Psoas muscle (tissue), 8 donors: ENCODE data around the gene MTMR3. TPM values are rescaled to one million over a fixed set of nuclear protein-coding genes. Genes with fewer than 3 reads are reported as not detected.
A peak's percentile ranks its signal among the peaks of the same experiment; 100 is the strongest.
"Not testable (repeated sequence)": the region's sequence is repeated elsewhere in the genome, so short reads cannot be mapped to it uniquely, and the experiment has no call there.

Experiments
- ATAC-seq, 4 donors: fragments of 200-7000 bp; cut with Tn5 transposase; one replicate each; pipeline ENCODE4 v1.9.1; 2020; ENCODE audit warnings: moderate library complexity in 3 of 4, mild to moderate bottlenecking in 2 of 4
- DNase-seq, 2 donors: peaks; one replicate each; pipeline ENCODE4 v3.0.0-alpha.2; 2020
- H3K27ac ChIP-seq: fragments of 200-600 bp; one replicate; pipeline ENCODE4 v1.8.0; 2022
- H3K27me3 ChIP-seq, 3 donors: fragments of 200-600 bp in 1 of 3; one replicate each; pipeline versions ENCODE4 v1.6.1 to v1.8.0; 2013 to 2022; ENCODE audit warnings: low read length in 2 of 3, mild to moderate bottlenecking in 2 of 3, moderate library complexity in 1 of 3; ENCODE audit not compliant: insufficient read depth in 3 of 3
- H3K36me3 ChIP-seq, 2 donors: fragments of 200-600 bp in 1 of 2; one replicate each; pipeline versions ENCODE4 v1.6.1 to v1.8.0; 2013 to 2022; ENCODE audit warnings: low read depth in 1 of 2, mild to moderate bottlenecking in 1 of 2, moderate library complexity in 1 of 2; ENCODE audit not compliant: insufficient read depth in 1 of 2
- H3K4me1 ChIP-seq: fragments of 200-600 bp; one replicate; pipeline ENCODE4 v1.8.0; 2022
- H3K4me3 ChIP-seq: fragments of 200-600 bp; one replicate; pipeline ENCODE4 v1.8.0; 2022; ENCODE audit warnings: mild to moderate bottlenecking
- H3K9me3 ChIP-seq: fragments of 200-600 bp; one replicate; pipeline ENCODE4 v1.8.0; 2022
- CTCF ChIP-seq: fragments of 200-600 bp; IDR thresholded peaks from one replicate; pipeline ENCODE4 v1.8.0; 2022; ENCODE audit warnings: antibody characterized with exemption
- WGBS, 3 donors: extraction: QIAGEN DNeasy Blood & Tissue Kit; methylation state at CpG; one replicate each; pipeline versions ENCODE4 v1.1.6 to v1.1.7; 2013; 5-methylcytosine and 5-hydroxymethylcytosine counted together
- intact Hi-C, 2 donors: fragments of 100-400 bp; cut with DNase I; formaldehyde crosslinking; loops; one replicate each; pipeline versions ENCODE4 v1.11.0 to v1.14.2; 2022
- long read RNA-seq, 2 donors: library from polyadenylated mRNA; unstranded; transcript quantifications; one replicate each; pipeline ENCODE4 v2.0.0, GENCODE V29; 2021
- polyA plus RNA-seq, 3 donors: library from polyadenylated mRNA; stranded (reverse); fragments of 200-250 nt; gene quantifications; one replicate each; pipeline ENCODE4 v1.2.3, GENCODE V29; 2013
- total RNA-seq, 4 donors: library from RNA; stranded (reverse); fragmentation: NEBNext Ultra II Directional in 2 of 4; extraction: Animal tissue kit (Norgen Biotek cat#: 25700) in 2 of 4; gene quantifications; one replicate each; pipeline versions ENCODE4 v1.2.1 to v1.2.4, GENCODE V29; 2021 to 2023
- donor health status: healthy with polysubstance abuse.
- donor health status: DM: no; HTN: no; CAD: no; lungs with moderate emphysema.
- donor health status: Bipolar disorder and iron deficiency.
- donor health status: healthy.
- donor health status: DM: yes; HTN: yes; CAD: no.
- donor health status: DM: no; HTN: no; CAD: no.
- donor health status: DM: no; HTN: no; CAD: no.
- donor health status: DM: yes; HTN: yes; CAD: no.

MTMR3 gene
- total RNA-seq (10 to 100 TPM; 31.8 to 37.9 (median 33.8) TPM), polyA plus RNA-seq (10 to 100 TPM in 2 of 3 donors, 1 to 10 TPM in 1; 7.8 to 21.3 (median 11.6) TPM)
- long read RNA-seq, donor 1, partial matches to known transcripts = 1 of 10 reads
- long read RNA-seq, donor 1, other reads (novel, unspliced or antisense) = 9 of 10 reads
- long read RNA-seq, donor 2, full-length matches to known transcripts = 5 of 30 reads
- long read RNA-seq, donor 2, partial matches to known transcripts = 13 of 30 reads
- long read RNA-seq, donor 2, other reads (novel, unspliced or antisense) = 12 of 30 reads

GRCh38 chr22:29883045-29883774 lies at the start of gene MTMR3:
TSS of gene MTMR3 (plus strand) at chr22:29883174. CDS start at chr22:29971060, 87,886 bp downstream.
- Histone ChIP-seq H3K9me3 (no peaks in the 10 kb centered on the region), H3K4me3 (peak within 1 kb of the TSS; percentile 95), H3K27me3 (no peaks in the 10 kb centered on the region), H3K36me3 (no peaks in the 10 kb centered on the region), H3K4me1 (peaks cover 39% of the 10 kb centered on the region), H3K27ac (peak within 1 kb of the TSS; percentile 99)
- DNase-seq = peak; percentile 94 to 97
- ATAC-seq = peak; percentile 88 to 89 (median 88)
- TF ChIP-seq CTCF = peak; percentile 44
- WGBS, 3 donors = 0 to 1% (median 0%) methylated on average over 47 to 82 of the region's 82 CpGs
- intact Hi-C loops = no loop called here

GRCh38 chr22:29833392-29833965 lies 49.5 kb upstream of the MTMR3 start:
- no peak for DNase-seq
- no peak for ATAC-seq
- H3K27me3 ChIP-seq = no peaks in the 10 kb centered on the region
- TF ChIP-seq CTCF = no peak
- H3K4me1 ChIP-seq = peaks cover 47% of the 10 kb centered on the region
- 81 to 89% (median 86%) methylated on average over 6 to 7 of the region's 7 CpGs for WGBS, 3 donors
- H3K27ac ChIP-seq = peak overlapping the region; percentile 91
- intact Hi-C loops = loop anchor here in 1 of 2 donors (10.0 kb wide), 2 partner anchors 59 to 171 kb away; no protein-coding TSS in a partner anchor
- H3K4me3 ChIP-seq = no peak overlapping the region
- peaks cover 8 to 60% of the 10 kb centered on the region in 2 donors for H3K36me3 ChIP-seq
- H3K9me3 ChIP-seq = no peaks in the 10 kb centered on the region

GRCh38 chr22:29834046-29834445 lies 48.9 kb upstream of the MTMR3 start:
- Histone ChIP-seq H3K36me3 (peaks cover 8 to 55% of the 10 kb centered on the region in 2 donors), H3K4me1 (peaks cover 49% of the 10 kb centered on the region), H3K9me3 (no peaks in the 10 kb centered on the region), H3K4me3 (no peak overlapping the region), H3K27me3 (no peaks in the 10 kb centered on the region), H3K27ac (peak overlapping the region; percentile 91)
- intact Hi-C loops = loop anchor here in 1 of 2 donors (10.0 kb wide), 2 partner anchors 59 to 171 kb away; no protein-coding TSS in a partner anchor
- no peak for TF ChIP-seq CTCF
- ATAC-seq (no peak), DNase-seq (no peak)
- 86 to 96% (median 91%) methylated on average over 1 of the region's 1 CpG for WGBS, 3 donors

GRCh38 chr22:29836791-29837370 lies 46.1 kb upstream of the MTMR3 start:
- peaks cover 29% of the 10 kb centered on the region for H3K4me1 ChIP-seq
- H3K36me3 ChIP-seq = peaks cover 4 to 35% of the 10 kb centered on the region in 2 donors
- WGBS, 3 donors = 83 to 86% (median 85%) methylated on average over 18 of the region's 18 CpGs
- ATAC-seq, DNase-seq, H3K9me3 ChIP-seq, H3K27me3 ChIP-seq: not testable (repeated sequence)
- H3K27ac ChIP-seq = peak overlapping the region; percentile 94
- intact Hi-C loops = loop anchor here in 1 of 2 donors (10.0 kb wide), 2 partner anchors 62 to 168 kb away; no protein-coding TSS in a partner anchor
- H3K4me3 ChIP-seq = peak overlapping the region; percentile 97
